ENCODE data around the gene GRAMD1B.

GRAMD1B gene

DNA sequence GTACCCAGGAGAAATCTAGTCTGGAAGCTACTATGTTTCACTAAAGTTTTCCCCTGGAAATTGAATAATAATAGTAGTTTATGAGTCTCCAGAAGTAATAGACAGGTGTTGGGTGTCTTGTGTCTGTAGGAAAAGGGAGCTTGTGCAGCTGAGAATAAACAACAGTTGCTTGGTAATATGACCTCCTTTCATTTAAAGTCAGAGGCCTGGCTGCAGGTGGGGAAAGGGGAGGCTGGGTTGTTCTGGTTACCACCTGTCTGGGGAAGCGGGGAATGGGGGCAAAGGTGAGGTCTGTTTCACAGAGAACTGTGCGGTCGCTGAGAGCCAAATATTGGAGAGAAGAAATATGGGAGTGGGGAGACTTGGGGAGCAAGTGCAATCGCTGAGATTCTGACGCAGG, 3.3 kb upstream of the GRAMD1B start:
- no peaks in the 10 kb centered on the region for H3K27me3 ChIP-seq (ENCODE audit: insufficient read depth, low read length, poor library complexity)
- no peak overlapping the region for H4K8ac ChIP-seq (ENCODE audit: low read depth, low read length)
- peaks cover 5% of the 10 kb centered on the region for H3K79me1 ChIP-seq (ENCODE audit: low read length)
- H2BK15ac ChIP-seq (replicated peaks; ENCODE audit: low read depth) = no peak overlapping the region
- no peak for DNase-seq
- H3K27ac ChIP-seq (ENCODE audit: low read depth, low read length) = no peak overlapping the region
- H3K18ac ChIP-seq (ENCODE audit: low read length) = no peak overlapping the region
- H3K4me3 ChIP-seq (ENCODE audit: low read length) = no peak overlapping the region
- H3K56ac ChIP-seq (ENCODE audit: low read length) = no peak overlapping the region
- peaks cover 2% of the 10 kb centered on the region for H3K4me1 ChIP-seq (ENCODE audit: control insufficient read depth, low read depth, low read length)
- no CpG with 5 or more reads among the region's 5 CpGs for WGBS (ENCODE audit: extremely low coverage, insufficient coverage, low lambda C conversion rate)
- H3K79me2 ChIP-seq (ENCODE audit: control insufficient read depth, insufficient read depth, low read length) = peaks cover 6% of the 10 kb centered on the region
- H2AK5ac ChIP-seq (ENCODE audit: low read length) = no peak overlapping the region
- H3K9ac ChIP-seq (ENCODE audit: low read length) = no peak overlapping the region
- H2BK5ac ChIP-seq (ENCODE audit: low read length) = no peak overlapping the region
- no peaks in the 10 kb centered on the region for H3K36me3 ChIP-seq (ENCODE audit: control insufficient read depth, insufficient read depth, low read length)
- H3K4me2 ChIP-seq (ENCODE audit: low read length) = no peak overlapping the region
- no peak overlapping the region for H2BK120ac ChIP-seq (ENCODE audit: low read depth, low read length)
- no peak overlapping the region for H3K23ac ChIP-seq (ENCODE audit: low read length)
- no peak overlapping the region for H3K4ac ChIP-seq (ENCODE audit: low read depth, low read length)
- H4K5ac ChIP-seq (ENCODE audit: low read length) = no peak overlapping the region

DNA sequence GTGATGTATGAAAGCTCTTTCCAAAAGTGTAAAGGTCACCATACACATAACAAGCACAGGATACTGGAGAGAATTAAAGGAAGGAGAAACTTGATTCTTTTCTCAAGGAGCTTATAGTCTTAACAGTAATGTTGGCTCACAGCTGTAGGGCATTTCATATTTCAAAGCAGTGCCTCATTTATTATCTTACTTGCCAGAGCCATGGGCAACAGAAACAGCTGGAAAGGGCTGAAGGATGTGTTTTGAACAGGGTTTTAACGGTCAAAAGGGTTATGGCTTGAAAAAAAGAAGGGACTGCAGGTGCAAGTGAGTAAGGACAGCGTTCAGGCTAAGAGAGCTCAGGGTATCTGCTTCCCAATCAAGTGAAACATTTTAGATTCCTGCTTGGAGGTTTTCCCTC, 2.7 kb upstream of the GRAMD1B start:
- Histone ChIP-seq H4K8ac (ENCODE audit: low read depth, low read length) (no peak overlapping the region), H2BK120ac (ENCODE audit: low read depth, low read length) (no peak overlapping the region), H3K18ac (ENCODE audit: low read length) (no peak overlapping the region), H3K9ac (ENCODE audit: low read length) (no peak overlapping the region), H3K4me3 (ENCODE audit: low read length) (no peak overlapping the region), H3K4me1 (ENCODE audit: control insufficient read depth, low read depth, low read length) (peaks cover 2% of the 10 kb centered on the region), H2BK15ac (replicated peaks; ENCODE audit: low read depth) (no peak overlapping the region), H3K79me1 (ENCODE audit: low read length) (peaks cover 5% of the 10 kb centered on the region), H4K5ac (ENCODE audit: low read length) (no peak overlapping the region), H3K27ac (ENCODE audit: low read depth, low read length) (no peak overlapping the region), H3K4me2 (ENCODE audit: low read length) (no peak overlapping the region), H3K23ac (ENCODE audit: low read length) (no peak overlapping the region), H3K56ac (ENCODE audit: low read length) (no peak overlapping the region), H3K27me3 (ENCODE audit: insufficient read depth, low read length, poor library complexity) (no peaks in the 10 kb centered on the region), H3K36me3 (ENCODE audit: control insufficient read depth, insufficient read depth, low read length) (no peaks in the 10 kb centered on the region), H3K4ac (ENCODE audit: low read depth, low read length) (no peak overlapping the region), H2AK5ac (ENCODE audit: low read length) (no peak overlapping the region), H2BK5ac (ENCODE audit: low read length) (no peak overlapping the region), H3K79me2 (ENCODE audit: control insufficient read depth, insufficient read depth, low read length) (peaks cover 6% of the 10 kb centered on the region)
- WGBS (ENCODE audit: extremely low coverage, insufficient coverage, low lambda C conversion rate) = no CpG with 5 or more reads among the region's 2 CpGs
- peak; percentile 32 for DNase-seq

DNA sequence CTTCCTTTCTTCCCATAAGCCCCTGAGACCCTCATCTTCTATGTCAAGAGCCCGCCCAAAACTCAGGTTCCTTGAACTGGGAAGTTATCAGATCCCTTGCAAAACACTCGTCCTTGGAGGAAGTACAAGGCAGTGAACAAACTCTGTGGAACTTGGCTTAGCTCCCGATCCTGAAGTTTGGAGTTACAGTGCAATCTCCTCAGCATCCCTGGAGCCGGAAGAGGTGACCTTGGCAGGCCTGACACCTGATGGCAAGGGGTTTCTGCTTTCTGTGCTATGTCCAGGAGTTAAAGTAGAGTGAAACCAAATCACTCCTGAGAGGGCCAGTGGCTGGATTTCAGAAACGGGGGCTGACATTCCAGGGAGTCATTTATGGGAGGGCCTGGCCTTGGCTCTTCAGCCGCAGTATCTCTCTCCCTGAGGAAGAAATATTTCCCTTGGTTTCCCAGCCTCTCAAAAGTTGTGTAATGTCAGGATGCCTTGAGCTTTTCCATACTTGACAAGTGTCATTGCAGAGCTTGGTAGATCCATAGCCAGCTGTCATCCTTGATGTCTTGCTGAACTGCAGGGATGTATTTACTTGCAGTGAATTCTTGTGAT, 1.9 kb upstream of the GRAMD1B start:
- Histone ChIP-seq H3K56ac (ENCODE audit: low read length) (no peak overlapping the region), H2BK120ac (ENCODE audit: low read depth, low read length) (no peak overlapping the region), H3K9ac (ENCODE audit: low read length) (no peak overlapping the region), H4K5ac (ENCODE audit: low read length) (no peak overlapping the region), H3K79me2 (ENCODE audit: control insufficient read depth, insufficient read depth, low read length) (peaks cover 6% of the 10 kb centered on the region), H3K27ac (ENCODE audit: low read depth, low read length) (no peak overlapping the region), H3K27me3 (ENCODE audit: insufficient read depth, low read length, poor library complexity) (no peaks in the 10 kb centered on the region), H3K4me1 (ENCODE audit: control insufficient read depth, low read depth, low read length) (peaks cover 4% of the 10 kb centered on the region), H2AK5ac (ENCODE audit: low read length) (no peak overlapping the region), H3K36me3 (ENCODE audit: control insufficient read depth, insufficient read depth, low read length) (no peaks in the 10 kb centered on the region), H3K18ac (ENCODE audit: low read length) (no peak overlapping the region), H3K4me2 (ENCODE audit: low read length) (no peak overlapping the region), H3K79me1 (ENCODE audit: low read length) (peaks cover 8% of the 10 kb centered on the region), H3K4ac (ENCODE audit: low read depth, low read length) (no peak overlapping the region), H3K4me3 (ENCODE audit: low read length) (no peak overlapping the region), H2BK15ac (replicated peaks; ENCODE audit: low read depth) (no peak overlapping the region), H4K8ac (ENCODE audit: low read depth, low read length) (no peak overlapping the region), H2BK5ac (ENCODE audit: low read length) (no peak overlapping the region), H3K23ac (ENCODE audit: low read length) (no peak overlapping the region)
- DNase-seq = no peak
- WGBS (ENCODE audit: extremely low coverage, insufficient coverage, low lambda C conversion rate) = no CpG with 5 or more reads among the region's 6 CpGs

DNA sequence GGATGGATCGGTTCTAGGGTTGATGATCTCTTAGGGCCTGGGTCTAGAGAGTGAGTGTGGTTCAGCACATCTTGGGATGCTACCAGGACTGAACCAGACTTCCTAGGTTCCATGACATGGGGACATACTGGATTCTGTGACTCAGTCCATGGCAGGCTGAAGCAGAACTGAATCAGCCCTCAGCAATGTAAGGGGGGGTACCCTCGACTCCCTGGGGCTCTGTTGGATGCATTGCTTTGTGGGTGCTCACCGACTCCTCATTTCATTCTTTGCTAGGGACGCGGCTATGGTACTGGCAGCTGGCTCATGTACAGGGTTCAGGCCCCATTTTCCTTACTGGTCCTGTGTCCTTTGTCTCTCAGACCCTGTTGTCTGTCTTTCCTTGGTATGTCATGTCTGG, 733 bp upstream of the GRAMD1B start:
- Histone ChIP-seq H3K9ac (ENCODE audit: low read length) (peak overlapping the region; percentile 44), H3K18ac (ENCODE audit: low read length) (no peak overlapping the region), H2BK15ac (replicated peaks; ENCODE audit: low read depth) (no peak overlapping the region), H3K27ac (ENCODE audit: low read depth, low read length) (no peak overlapping the region), H3K4ac (ENCODE audit: low read depth, low read length) (no peak overlapping the region), H2BK120ac (ENCODE audit: low read depth, low read length) (no peak overlapping the region), H4K8ac (ENCODE audit: low read depth, low read length) (no peak overlapping the region), H3K4me1 (ENCODE audit: control insufficient read depth, low read depth, low read length) (peaks cover 4% of the 10 kb centered on the region), H3K27me3 (ENCODE audit: insufficient read depth, low read length, poor library complexity) (no peaks in the 10 kb centered on the region), H2AK5ac (ENCODE audit: low read length) (no peak overlapping the region), H3K56ac (ENCODE audit: low read length) (peak overlapping the region; percentile 38), H2BK5ac (ENCODE audit: low read length) (no peak overlapping the region), H3K4me2 (ENCODE audit: low read length) (peak overlapping the region; percentile 33), H3K36me3 (ENCODE audit: control insufficient read depth, insufficient read depth, low read length) (no peaks in the 10 kb centered on the region), H3K79me2 (ENCODE audit: control insufficient read depth, insufficient read depth, low read length) (peaks cover 6% of the 10 kb centered on the region), H4K5ac (ENCODE audit: low read length) (no peak overlapping the region), H3K23ac (ENCODE audit: low read length) (no peak overlapping the region), H3K79me1 (ENCODE audit: low read length) (peaks cover 10% of the 10 kb centered on the region), H3K4me3 (ENCODE audit: low read length) (no peak overlapping the region)
- no peak for DNase-seq
- no CpG with 5 or more reads among the region's 5 CpGs for WGBS (ENCODE audit: extremely low coverage, insufficient coverage, low lambda C conversion rate)

DNA sequence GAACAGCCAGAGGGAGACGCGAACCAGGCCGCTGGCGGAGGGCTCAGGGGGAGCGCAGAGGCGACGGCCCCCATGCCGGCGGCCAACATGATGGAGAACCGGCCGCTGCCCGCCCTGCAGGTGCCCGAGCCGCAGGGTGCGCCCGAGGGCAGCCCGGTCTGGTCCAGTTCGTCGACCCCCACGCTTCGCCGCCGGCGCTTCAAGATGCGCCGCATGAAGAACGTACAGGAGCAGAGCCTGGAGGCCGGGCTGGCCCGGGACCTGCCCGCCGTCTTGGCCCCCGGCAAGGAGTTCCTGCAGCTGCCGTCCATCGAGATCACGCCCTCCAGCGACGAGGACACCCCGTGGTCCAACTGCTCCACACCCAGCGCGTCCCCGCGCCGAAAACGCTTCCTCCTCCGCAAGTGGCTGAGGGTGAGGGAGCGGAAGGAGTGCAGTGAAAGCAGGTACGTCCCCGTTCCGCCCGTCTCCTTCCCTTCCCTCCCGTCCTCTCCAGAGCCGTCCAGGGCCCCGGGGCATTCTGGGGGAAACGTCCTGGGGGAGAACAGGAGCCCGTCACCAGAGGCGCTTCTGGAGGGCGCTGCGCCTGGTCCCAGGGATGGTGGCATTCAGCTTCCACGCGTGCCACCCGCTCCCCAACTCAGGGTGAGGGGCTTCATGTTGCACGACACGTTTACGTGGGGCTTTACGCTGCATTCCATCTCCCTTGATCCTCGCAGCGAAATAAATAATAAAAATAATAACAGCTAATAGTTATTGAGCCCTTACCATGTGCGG, 840 bp downstream of the GRAMD1B start:
- H3K36me3 ChIP-seq (ENCODE audit: control insufficient read depth, insufficient read depth, low read length) = no peaks in the 10 kb centered on the region
- H3K4me3 ChIP-seq (ENCODE audit: low read length) = peak overlapping the region; percentile 89
- no peak overlapping the region for H2BK15ac ChIP-seq (replicated peaks; ENCODE audit: low read depth)
- H3K4me2 ChIP-seq (ENCODE audit: low read length) = peak overlapping the region; percentile 72
- H2BK120ac ChIP-seq (ENCODE audit: low read depth, low read length) = peak overlapping the region; percentile 4
- peaks cover 6% of the 10 kb centered on the region for H3K4me1 ChIP-seq (ENCODE audit: control insufficient read depth, low read depth, low read length)
- no peaks in the 10 kb centered on the region for H3K27me3 ChIP-seq (ENCODE audit: insufficient read depth, low read length, poor library complexity)
- peak; percentile 87 for DNase-seq
- no CpG with 5 or more reads among the region's 68 CpGs for WGBS (ENCODE audit: extremely low coverage, insufficient coverage, low lambda C conversion rate)
- peak overlapping the region; percentile 99 for H3K56ac ChIP-seq (ENCODE audit: low read length)
- peak overlapping the region; percentile 98 for H3K23ac ChIP-seq (ENCODE audit: low read length)
- H3K79me1 ChIP-seq (ENCODE audit: low read length) = peaks cover 10% of the 10 kb centered on the region
- peak overlapping the region; percentile 93 for H3K9ac ChIP-seq (ENCODE audit: low read length)
- no peak overlapping the region for H4K8ac ChIP-seq (ENCODE audit: low read depth, low read length)
- H3K4ac ChIP-seq (ENCODE audit: low read depth, low read length) = peak overlapping the region; percentile 49
- no peak overlapping the region for H2BK5ac ChIP-seq (ENCODE audit: low read length)
- peaks cover 6% of the 10 kb centered on the region for H3K79me2 ChIP-seq (ENCODE audit: control insufficient read depth, insufficient read depth, low read length)
- H3K27ac ChIP-seq (ENCODE audit: low read depth, low read length) = peak overlapping the region; percentile 94
- H3K18ac ChIP-seq (ENCODE audit: low read length) = peak overlapping the region; percentile 82
- H4K5ac ChIP-seq (ENCODE audit: low read length) = no peak overlapping the region
- no peak overlapping the region for H2AK5ac ChIP-seq (ENCODE audit: low read length)

All from mesendoderm (in vitro differentiated cells).